ENCODE results near the gene TMEM184A. TPM values are rescaled to one million over a fixed set of nuclear protein-coding genes. Genes with fewer than 3 reads are reported as not detected.

TMEM184A gene
- total RNA-seq, 1 donor from 2014 or later, result 0.27 TPM

DNA sequence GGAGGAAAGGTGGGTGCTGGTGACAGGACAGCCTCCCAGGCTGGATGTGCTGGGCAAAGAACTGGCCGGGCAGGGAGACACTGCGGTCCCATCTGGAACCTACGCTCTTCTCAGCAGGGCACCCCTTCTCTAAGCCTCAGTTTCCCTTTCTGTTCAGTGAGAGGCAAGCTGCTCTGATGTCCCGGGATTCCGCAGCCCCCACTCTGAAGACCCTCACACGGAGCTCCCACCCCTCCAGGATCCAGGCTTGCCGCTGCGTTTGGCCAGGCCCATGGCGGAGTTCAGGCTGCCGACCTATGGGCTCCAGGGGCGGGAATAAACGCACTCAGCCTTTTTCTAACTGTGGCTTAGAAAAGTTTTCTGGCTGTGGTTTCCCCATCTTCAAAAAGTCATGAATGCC is 41.6 kb downstream of the TMEM184A start:
- intact Hi-C loops (cut with DNase I), result no loop called here
- ATAC-seq (no peak), DNase-seq (ENCODE audit: low spot score) (no peak)

DNA sequence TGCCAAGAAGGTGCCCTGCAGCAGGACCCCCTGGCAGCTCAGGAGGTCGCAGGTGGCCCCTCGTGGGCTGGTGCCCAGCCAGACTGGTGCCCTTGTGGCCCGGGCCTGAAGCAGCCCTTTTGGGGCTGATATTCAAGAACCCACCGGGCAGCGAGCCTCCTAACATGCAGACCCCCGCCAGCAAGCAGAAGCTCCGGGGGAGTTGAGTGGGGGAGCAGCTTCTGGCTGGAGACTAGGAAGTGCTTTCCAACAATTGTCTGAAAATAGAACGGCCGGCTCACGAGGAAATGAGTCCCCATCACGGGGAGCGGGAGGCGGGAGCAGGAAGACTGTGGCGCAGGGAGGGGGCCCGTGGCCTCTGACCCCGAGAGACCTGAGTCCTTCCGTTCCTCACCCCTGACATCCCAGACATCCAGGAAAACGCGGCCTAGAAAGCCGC is 42.3 kb downstream of the TMEM184A start:
- peak; percentile 73 for DNase-seq (ENCODE audit: low spot score)
- intact Hi-C loops (cut with DNase I), result no loop called here

DNA sequence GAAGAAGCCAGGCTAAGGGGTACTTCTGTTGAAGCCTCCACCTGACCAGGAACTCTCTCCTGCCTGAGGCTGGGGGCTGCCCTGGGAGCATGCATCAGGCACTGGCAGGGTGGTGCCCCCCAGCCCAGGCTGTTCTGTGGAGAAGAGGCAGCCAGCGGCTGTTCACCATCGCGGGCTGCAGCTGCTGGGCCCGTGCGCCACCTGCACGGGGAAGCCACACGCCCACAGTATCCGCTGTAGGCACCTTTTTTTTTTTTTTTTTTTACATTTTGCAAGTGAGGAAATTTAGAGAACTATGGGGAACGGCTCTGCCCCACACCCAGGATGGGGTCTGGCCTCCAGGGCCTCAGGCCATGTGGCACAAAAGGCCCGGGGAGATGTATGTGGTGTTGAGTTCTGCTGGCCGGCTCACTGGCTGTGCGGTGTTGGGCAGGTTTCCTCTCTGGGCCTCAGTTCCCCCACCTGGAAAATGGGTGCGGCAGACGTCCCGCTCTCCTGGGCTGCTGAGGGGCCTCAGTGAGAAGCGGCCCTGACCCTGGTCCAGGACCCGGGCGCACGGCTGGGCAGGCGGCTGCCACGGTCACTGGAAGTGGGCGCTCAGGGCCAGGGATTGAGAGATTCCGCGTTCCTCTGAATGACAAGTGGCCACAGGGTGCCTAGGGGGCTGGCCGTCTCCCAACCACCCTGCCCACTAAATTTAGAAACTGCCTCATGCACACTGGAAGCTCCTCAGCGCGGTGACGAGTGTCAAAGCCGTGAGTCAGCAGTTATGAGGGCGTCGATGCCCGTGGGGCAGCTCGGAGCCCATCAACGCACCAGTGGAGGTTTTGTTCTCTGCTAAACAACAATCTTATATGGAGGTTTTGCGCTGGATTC is 43.0 kb downstream of the TMEM184A start:
- intact Hi-C loops (cut with DNase I), result no loop called here
- ATAC-seq (peak; percentile 83), DNase-seq (ENCODE audit: low spot score) (peak; percentile 79)

More for the DNA sequence above, 42.3 kb downstream of the TMEM184A start:
- peak; percentile 40 for ATAC-seq

DNA sequence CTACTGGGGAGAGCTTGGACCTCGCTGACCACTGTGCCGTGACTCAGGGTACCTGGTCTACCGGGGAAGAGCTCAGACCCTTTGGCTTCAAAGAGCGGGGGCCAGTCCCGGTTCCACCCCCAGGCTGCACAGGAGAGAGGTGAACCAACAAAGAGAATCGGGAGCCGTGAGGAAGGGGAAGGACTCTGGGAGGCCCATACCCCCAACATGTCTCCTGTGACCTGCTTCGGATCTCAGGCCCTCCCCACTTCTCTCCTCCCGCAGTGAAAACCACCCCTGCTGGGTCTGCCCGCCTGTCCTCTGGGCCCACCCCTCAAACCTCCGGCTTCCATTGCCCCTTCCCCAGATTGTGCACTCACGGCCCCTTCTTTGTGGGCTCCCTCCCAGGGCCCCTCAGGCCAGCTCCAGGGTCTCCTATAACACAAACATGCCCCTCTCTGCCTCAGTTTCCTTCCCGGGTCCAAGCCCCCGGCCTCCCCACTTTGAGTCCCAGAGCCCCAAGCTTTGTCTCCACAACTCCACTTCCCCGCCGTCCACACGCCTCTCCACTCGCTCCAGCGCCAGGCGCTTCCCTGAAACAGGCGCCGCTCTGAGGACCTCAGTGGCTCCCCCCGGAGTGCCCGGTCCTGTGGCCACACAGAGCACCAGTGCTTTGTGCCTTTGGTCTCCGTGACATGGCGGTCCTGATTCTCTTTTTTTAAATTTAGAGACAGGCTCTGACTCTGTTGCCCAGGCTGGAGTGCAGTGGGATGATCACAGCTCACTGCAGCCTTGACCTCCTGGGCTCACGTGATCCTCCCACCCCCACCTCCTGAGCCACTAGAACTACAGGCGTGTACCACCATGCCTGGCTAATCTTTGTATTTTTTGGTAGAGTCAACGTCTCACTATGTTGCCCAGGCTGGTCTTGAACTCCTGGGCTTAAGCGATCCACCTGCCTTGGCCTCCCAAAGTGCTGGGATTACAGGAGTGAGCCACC is 44.3 kb downstream of the TMEM184A start:
- ATAC-seq (no peak), DNase-seq (ENCODE audit: low spot score) (no peak)
- intact Hi-C loops (cut with DNase I), result no loop called here

DNA sequence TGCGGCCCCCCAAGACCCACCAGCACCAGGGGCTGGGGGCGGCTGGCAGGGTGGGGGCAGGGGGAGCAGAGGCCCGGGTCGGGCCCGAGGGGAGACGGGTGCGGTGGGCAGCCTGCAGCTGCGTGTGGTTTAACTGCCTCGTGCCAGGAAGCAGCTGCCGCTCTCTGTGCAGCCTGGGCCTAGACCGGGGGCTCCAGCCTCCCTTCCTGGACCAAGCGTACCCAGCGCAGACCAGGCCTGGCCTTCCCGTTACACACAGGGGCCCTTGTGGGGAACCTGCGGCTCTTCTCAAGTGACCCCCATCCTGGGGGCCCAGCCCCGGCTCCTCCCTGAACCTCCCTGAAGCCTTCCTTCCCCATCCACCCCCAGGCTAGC is 45.2 kb downstream of the TMEM184A start:
- DNase-seq (ENCODE audit: low spot score) (no peak), ATAC-seq (no peak)
- intact Hi-C loops (cut with DNase I), result no loop called here

DNA sequence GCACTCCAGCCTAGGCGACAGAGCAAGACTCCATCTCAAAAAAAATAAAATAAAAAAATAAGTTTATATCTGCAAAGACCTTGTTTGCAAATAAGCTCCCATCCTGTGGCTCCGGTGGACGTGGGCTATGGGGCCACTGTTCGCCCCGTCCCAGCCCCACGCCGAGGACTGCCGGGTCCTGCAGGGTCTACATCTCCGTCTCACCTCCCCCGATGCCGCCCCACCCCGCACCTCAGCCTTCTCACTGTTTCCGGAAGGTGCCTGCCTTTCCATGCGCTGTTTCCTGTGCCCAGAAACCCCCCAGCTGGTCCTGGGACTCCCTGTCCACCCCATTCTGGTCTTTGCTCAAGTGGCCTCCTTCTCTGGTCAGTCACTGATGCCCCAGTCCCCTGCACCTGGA is 46.8 kb downstream of the TMEM184A start:
- DNase-seq (ENCODE audit: low spot score), result no peak
- intact Hi-C loops (cut with DNase I), result loop anchor here (10.0 kb wide), 1 partner anchor 56 kb away; no protein-coding TSS in a partner anchor
- no peak for ATAC-seq

DNA sequence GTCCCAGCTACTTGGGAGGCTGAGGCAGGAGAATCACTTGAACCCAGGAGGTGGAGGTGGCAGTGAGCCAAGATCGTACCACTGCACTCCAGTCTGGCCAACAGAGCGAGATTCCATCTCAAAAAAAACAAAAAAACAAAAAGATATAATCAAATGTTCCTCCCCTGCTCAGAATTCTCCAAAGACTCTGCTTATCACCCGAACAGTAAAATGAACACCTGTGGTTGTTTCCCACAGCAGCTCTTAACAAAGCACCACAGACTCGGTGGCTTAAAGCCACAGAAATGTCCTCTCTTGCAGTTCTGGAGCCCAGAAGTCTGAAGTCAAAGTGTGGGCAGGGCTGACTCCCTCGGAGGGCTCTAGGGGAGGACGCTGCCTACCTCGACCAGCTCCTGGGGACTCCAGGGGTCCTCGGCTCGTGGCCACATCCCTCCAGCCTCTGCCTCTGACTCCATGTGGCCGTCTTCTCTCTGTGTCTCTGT is 47.7 kb downstream of the TMEM184A start:
- DNase-seq (ENCODE audit: low spot score), result no peak
- no peak for ATAC-seq
- intact Hi-C loops (cut with DNase I), result loop anchor here (10.0 kb wide), 1 partner anchor 56 kb away; no protein-coding TSS in a partner anchor

DNA sequence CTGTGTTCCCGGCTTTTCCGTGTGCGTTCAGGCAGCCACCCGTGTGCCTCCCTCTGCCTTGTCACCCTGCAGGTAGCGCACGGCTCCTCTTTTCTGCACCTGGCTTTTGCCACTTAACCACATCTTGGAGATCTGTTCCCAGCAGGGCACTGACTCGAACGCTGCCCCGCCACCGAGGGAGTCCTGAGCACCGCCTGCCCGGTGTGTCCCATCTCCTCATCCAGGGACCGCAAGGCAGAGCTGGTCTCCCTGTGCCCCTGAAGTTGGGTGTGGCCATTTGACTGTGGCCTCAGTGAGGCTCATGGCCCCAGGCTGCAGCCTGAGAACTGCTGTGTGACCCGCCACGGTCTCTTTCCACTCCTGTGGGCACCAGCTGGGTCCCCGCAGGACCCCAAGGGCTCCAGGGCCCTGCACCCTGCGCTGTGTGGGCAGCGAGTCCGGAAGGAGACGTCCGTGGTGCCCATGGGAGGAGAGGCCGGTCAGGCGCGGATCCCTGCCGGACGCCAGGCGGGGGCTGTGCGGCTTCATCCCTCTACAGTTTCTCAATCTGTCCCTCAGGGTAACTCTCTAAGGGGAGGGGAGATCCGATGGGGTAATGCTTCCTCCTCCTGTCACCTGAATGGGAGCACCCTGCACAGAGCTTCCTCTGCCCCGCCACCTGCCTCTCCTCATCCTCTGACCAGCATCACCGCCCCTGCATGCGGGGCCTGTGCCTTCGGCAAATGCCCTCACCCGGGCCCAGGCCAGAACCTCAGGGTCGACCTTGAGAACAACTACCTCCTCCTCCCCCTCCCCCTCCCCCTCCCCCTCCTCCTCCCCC is 50.1 kb downstream of the TMEM184A start:
- intact Hi-C loops (cut with DNase I), result loop anchor here (10.0 kb wide), 1 partner anchor 59 kb away; no protein-coding TSS in a partner anchor
- DNase-seq (ENCODE audit: low spot score) (no peak), ATAC-seq (no peak)

DNA sequence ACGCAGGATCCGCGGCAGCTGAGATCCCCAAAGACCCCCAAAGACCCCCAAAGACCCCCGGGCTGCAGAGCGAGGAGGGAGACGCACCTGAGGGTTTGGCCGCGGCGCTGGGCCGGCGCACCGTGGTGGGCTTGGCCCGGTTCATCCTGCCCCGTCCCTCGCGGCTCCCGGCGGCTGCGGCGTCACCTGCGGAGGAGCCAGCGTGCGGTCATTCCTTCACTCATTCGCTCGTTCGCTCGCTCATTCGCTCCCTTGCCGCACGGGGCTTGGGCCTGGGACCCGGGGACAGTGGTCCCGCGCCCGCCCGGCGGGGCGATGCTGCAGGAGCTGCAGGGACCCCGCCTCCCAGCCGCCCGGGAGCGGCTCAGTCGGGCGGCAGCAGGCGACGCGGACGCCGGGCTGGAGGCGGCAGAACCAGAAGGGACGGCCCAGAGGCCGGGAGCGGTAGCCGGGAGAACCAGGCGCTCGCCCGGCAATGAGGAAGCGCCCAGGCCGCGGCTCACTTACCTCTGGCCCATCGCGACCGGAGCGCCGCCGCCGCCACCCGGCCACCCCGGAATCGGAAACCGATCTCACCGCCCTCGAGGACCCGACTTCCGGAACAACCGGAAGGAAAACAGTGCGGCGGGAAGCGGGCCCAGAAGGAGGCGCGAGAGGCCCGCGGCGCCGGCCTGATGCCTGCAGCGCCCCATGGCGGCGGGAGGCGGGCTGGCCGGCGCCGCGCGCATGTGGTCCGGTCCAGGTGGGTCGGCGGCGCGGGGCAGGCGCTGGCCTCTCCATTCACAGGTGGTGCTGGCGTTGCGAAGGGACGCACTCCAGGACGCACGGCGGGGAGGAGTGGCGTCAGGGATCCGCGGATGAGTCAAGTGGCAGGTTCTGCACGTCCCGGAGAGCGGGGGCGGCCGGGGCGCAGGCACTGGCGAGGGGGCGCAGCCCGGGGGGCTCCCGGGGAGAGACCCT is 51.9 kb downstream of the TMEM184A start, which contains the start of gene INTS1:
Gene INTS1, minus strand, starts transcription at position 574 of the 960 bp plus-strand sequence. Its CDS starts 429 bp downstream, at position 145.
- ATAC-seq (peak; percentile 94), DNase-seq (ENCODE audit: low spot score) (peak; percentile 95)
- intact Hi-C loops (cut with DNase I), result loop anchor here (10.0 kb wide), 1 partner anchor 61 kb away; no protein-coding TSS in a partner anchor

DNA sequence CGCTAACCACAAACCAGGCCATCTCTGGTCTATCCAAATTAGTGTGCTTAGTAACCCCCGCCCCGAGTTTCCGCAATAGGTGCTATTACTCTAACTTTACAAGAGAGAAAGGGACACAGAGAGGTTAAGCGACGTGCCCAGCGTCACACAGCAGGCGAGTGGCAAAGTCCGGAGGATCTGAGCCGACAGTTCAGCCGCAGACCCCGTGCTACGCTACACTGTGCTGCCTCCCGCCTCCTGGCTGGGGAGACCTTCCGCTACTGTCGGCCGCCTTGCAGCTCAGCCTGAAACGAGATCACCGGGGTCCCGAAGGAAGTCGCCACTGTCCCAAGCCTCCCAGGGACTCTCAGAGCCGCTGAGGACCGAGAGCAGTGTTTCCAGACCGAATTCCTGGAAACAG is 52.6 kb downstream of the TMEM184A start:
- ATAC-seq, result no peak
- intact Hi-C loops (cut with DNase I), result loop anchor here (10.0 kb wide), 1 partner anchor 61 kb away; no protein-coding TSS in a partner anchor
- no peak for DNase-seq (ENCODE audit: low spot score)

DNA sequence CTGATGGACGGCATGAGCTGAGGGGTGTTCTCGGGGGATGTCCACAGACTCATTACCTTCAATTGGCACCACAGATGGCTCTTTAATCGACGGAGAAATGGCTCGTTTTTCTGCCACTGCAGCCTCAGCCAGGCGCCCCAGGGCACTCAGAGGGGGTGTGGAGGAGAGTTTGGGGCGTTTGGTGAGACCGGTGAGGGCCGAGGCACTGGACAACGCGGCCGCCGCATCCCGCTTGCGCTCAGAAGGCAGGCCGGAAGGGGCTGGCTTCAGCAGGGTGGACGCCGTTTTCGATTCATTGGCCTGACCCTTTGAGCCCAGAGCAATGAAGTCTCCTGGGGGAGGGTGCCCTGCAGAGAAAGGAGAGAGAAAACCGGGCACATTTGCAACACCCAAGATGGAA is 53.2 kb downstream of the TMEM184A start:
- no peak for ATAC-seq
- intact Hi-C loops (cut with DNase I), result loop anchor here (10.0 kb wide), 1 partner anchor 62 kb away; no protein-coding TSS in a partner anchor
- DNase-seq (ENCODE audit: low spot score), result no peak

DNA sequence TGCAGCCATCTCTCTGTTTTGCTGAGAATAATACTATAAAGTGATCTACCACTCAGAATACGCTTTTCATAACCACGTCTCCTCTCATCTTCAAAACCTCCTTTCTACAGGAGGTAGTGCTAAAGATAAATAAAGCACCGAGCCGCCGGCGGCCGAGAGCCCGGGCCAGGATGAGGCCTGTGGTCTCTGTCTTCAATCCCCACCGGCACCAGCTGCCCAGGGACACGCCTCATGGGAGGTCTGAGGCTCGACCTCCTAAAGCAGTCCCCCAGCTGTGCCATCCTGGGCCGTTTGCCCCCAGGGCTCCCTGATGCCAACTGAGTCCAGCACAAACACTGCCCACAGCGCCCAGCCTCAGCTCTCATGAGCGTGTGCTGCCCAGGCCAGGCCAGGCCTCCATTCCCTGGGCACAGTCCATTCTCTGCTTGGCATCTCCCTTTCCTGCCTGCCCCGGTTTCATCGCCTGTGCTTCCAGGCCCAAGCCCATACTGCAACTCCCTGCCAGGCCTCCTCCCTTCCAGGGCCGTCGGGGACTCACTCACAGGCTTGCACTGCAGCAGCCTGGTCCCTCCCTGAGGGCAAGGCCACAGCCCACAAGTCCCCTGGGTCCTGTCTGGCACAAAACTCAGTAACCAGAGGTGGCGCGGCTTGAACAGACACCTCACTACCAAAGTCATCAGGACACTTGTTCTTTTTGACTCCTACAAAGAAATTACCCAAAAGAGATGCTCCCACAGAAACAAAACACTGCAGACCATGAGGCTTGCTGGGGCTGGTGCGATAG is 54.3 kb downstream of the TMEM184A start:
- no peak for DNase-seq (ENCODE audit: low spot score)
- intact Hi-C loops (cut with DNase I), result loop anchor here (10.0 kb wide), 1 partner anchor 63 kb away; no protein-coding TSS in a partner anchor
- ATAC-seq, result no peak

DNA sequence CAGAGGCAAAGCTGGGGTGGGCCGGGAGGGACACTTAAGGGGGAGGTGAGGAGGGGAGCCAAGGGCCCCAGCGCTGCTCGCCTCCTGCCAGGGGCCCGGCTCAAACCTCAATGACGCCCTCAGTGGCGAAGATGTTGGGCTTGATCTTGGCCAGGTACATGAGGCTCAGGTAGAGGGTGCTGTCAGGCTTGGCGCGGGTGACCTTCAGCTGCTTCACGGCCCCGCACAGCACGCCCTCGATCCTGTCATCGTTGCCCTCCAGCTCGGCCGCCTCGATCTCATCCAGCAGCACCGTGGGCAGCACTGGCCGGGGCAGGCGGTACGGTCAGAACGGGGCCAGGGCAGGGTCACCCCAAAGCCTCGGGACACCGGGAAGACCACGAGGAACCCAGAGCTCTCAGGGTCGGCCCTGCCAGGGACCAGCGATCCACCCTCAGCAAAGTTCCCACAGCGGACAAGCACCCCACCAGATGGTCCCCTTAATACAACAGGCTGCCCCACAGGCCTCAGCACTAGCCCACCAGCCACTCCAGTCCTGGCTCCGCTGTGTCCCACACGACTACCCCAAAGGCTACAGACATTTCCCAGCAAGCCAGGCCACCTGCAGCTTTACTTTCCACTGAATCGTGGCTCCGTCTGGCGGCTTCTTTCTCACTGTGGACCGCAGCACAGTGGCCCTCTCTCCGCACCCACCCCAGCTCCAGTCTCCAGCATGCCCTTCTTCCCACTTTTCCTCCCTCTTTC is 55.8 kb downstream of the TMEM184A start:
- intact Hi-C loops (cut with DNase I), result loop anchor here (10.0 kb wide), 1 partner anchor 65 kb away; no protein-coding TSS in a partner anchor
- DNase-seq (ENCODE audit: low spot score) (no peak), ATAC-seq (no peak)

DNA sequence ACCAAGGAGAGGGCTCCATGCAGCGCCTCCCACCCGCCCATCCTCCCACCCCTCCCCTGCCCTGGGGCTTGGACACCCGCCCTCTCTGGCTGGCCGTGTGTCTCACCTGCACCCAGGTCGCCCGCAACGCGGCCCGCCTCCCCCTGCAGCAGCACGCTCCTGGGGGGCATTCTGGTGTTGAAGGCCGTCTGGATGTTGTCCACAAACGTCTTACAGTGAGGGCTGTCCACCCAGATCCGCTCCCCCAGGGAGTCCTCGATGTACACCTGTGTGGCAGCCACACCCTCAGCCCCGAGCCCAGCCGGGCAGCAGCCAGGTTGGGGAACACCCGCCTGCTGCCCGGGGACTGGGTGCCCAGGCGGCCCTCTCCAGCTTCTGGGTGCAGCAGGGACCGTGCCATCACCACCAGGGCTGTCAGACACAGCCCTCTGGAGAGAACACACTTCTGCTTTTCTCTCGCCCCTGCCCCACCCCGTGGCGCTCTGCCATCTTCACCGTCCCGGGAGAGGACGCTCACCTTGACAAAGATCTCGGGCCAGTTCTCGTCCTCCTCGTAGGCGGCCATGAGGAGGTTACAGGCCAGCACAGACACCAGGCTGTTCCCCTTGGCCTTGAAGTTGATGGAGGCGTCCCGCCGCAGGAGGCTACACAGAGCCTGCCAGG is 56.5 kb downstream of the TMEM184A start:
- intact Hi-C loops (cut with DNase I), result loop anchor here (10.0 kb wide), 1 partner anchor 65 kb away; no protein-coding TSS in a partner anchor
- no peak for DNase-seq (ENCODE audit: low spot score)
- ATAC-seq, result no peak

All from sciatic nerve (tissue), 2 donors.